Germinal center (tissue), 1 donor: Measurements from ENCODE around the gene KIF3C.
"Not testable (repeated sequence)": the region's sequence is repeated elsewhere in the genome, so short reads cannot be mapped to it uniquely, and the experiment has no call there.

Experiments used
- DNase-seq: peaks from one replicate; pipeline ENCODE4 v3.0.0; 2012; ENCODE audit warnings: mixed read lengths, low spot score

The KIF3C gene

DNA sequence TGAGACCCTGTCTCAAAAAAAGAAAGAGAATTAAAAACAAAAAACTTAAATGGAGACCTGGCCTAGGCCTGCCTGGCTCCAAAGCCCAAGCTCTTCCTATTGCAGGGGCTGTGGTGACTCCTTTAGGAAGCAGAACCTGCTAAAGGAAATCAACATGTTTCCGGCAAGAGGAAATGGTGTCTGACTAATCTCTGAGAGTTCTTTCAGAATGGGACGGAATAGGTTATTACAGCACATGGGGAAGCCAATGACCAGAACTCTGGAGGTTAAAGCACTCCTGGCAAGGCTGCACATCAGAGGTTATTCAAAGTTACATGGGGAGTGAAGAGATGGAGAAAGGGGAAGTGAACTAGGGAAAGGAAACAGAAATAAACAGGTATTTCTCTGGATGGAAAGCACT is 21.4 kb downstream of the KIF3C start:
- DNase-seq: no peak

DNA sequence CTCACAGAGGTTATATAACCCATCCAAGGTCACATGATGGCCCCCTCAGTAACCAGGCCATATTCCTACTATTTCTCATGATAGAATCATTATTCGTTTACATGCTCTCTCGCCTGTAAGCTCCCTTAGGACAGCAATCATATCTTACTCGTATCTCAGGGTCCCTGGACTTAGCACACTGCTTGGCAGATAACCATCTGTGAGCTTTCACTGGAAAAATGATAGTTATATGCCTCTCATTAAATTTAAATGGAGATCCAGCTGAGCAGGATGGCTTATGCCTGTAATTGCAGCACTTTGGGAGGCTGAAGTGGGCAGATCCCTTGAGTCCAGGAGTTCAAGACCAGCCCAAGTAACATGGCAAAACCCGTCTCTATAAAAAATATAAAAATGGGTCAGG is 21.9 kb downstream of the KIF3C start:
- no peak for DNase-seq

GRCh38 chr2:25958611-25959010 is 23.7 kb downstream of the KIF3C start:
- not testable (repeated sequence) for DNase-seq

DNA sequence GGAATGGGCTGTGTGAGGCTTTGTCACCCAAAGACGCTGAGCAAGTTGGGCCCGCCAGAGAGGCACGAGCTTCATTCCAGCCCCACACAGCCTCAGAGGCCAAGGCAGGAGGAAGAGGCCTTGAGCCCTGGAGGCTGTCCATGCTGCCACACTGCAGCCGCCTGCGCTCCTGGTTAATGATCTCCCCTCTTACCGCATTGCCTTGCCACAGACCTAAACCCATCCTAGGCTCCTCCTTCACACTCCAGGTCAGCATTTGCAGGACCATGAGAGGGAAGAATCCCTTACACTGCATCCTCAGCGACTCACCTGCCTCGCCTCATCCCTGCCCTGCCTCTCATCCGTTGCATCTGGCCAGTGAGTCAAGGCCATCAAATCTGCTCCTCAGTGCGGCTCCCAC is 24.6 kb downstream of the KIF3C start:
- DNase-seq: no peak

DNA sequence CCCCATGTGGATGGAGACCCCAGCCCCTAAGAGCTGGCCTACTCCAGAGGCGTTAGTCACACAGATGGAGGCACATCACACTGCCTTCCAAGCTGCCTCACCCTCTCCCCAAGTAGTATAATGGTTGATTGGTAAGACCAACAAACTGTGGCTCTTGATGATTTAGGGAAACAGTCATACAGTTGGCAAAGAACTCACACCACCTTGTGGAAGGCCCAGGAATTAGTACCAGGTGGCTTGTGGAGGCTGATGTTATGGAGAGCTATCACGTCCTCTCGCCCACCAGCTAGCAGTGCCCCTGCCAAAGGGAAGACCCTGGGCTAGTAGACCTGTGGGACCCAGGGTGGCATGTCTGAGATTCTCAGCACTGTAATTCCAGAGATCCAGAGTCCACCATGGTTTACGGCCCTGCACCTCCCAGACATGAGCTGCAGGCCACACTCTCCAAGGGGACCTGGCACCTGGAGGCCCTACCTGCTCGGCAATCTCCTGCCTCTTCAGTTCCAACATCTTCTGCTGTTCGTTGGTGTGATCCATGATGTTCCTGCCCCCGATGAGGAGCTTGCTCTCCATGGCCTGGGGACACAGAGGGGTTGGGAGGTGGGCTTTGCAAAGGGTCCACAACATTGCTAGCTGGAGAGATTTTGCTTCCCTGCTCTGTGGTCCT is 26.3 kb downstream of the KIF3C start:
- DNase-seq: no peak

DNA sequence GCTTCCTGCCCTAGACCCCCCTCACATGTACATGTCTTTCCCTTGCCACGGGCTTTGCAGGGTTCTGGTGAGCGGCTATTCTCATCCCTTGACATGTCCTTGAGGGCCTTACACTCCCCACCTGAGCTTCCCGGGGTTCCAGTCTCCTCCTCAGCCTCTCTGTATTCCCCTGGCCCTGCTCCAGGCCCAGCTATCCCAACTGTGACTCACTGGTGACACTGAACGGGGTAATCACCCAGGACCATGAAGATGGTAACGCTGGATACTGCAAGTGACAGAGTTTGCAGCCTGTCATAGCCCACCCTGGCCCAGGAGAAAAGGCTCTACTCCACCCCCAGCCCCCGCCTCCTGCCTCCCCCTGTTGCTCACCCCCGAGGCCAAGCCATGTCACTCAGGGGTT is 27.3 kb downstream of the KIF3C start:
- DNase-seq: no peak

DNA sequence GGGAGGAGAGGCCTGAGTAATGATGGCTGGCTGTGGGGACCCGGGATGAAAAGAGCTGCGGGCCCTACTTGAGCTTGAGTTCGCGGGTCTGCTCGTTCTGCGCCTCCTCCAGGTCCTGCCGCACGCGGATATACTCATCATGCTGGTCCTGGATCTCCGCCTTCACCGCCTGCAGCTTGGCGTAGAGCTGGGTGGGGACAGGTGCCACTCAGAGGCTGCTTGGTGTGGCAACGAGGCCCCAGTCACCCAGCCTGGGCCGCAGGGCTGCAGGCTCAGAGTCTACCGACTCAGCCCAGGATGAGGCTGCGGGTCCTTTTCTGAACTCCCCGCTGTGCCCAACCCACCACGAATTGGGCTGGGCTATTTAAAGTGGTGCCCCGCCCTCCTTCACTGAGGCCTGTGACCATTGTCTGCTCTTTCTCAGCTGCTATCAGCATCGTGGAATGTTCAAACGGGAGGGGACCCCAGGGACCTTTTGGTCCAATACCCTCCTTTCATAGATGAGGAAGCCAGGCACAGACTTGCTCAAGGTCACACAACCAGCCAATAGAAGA is 28.0 kb downstream of the KIF3C start:
- no peak for DNase-seq

GRCh38 chr2:25951071-25951547 is 31.2 kb downstream of the KIF3C start:
- DNase-seq: peak; percentile 75

- no peak for DNase-seq
Measured at GRCh38 chr2:25948437-25948836, 33.9 kb downstream of the KIF3C start.

GRCh38 chr2:25941042-25941441 is 41.3 kb downstream of the KIF3C start:
- DNase-seq: no peak

GRCh38 chr2:25939257-25939668 is 43.0 kb downstream of the KIF3C start:
- no peak for DNase-seq

DNA sequence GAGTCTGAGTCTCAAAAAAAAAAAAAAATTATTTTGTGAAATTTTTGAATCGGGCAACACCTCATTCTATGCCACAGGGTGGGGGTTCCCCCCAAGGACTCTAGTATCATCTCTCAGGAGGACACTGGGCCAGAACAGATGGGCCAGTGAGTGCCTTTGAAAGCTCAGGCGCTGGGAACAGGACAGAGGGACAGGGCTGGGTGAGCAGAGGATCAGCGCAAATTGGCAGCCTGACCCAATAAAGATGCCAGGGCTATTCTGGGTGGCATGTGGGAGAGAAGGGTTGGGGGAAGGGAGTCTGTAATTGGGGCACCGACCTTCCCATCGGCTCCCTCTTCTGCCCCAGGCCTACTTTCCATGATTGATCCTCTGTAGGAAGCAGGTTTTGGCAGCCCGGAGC is 44.0 kb downstream of the KIF3C start:
- DNase-seq: no peak

DNA sequence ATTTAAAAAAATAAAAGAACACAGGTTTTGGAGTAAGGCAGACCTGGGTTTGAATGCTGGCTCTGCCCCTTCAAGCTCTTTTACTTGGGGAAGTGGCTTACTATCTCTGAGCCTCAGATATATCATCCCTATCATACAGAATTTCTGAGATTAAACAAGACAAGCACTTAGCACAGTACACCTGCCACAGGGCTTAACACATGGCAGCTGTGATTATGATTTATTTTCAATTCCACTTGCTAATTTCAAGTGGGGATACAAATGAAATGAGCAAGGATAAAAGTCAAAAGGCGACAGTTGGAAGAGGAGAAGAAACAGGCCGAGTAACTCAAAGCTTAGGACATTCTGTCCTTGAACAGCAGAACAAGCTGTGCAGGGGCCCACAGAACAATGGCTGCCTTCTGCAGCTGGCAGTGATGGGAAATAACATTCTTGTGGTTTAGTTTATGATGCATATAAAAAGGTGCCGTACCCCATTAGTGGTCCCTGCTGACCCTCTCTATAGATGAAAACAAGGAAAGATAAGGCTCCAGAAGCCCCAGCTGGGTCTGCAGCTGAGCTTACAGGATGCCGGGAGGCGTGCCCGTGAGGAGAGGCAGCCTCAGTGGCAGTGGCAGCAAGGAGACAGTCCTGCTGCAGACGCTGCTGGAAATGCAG is 45.3 kb downstream of the KIF3C start:
- DNase-seq: no peak

GRCh38 chr2:25933622-25934021 is 48.7 kb downstream of the KIF3C start:
- DNase-seq: no peak

GRCh38 chr2:25929789-25930473 is 52.4 kb downstream of the KIF3C start:
- no peak for DNase-seq

GRCh38 chr2:25928668-25929067 is 53.6 kb downstream of the KIF3C start:
- DNase-seq: no peak

- DNase-seq: no peak
Measured at GRCh38 chr2:25926984-25927756, 55.1 kb downstream of the KIF3C start.

DNA sequence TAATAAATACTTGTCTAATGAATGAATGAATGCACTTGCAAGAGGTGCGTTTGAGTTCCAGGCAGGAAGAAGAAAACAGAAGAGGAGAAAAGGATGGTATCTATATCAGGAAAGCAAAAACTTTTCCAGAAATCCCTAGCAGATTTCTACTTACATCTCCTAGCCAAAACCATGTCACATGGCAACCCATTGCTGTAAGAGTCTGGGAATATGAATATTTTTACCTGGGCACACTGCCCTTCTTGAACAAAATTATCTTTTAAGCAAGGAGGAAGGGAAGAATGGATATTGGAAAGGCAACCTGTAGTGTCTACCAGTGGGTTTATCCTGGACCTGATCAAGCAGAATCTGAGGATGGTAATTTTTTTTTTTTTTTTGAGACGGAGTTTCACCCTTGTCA is 59.8 kb downstream of the KIF3C start:
- DNase-seq: no peak

DNA sequence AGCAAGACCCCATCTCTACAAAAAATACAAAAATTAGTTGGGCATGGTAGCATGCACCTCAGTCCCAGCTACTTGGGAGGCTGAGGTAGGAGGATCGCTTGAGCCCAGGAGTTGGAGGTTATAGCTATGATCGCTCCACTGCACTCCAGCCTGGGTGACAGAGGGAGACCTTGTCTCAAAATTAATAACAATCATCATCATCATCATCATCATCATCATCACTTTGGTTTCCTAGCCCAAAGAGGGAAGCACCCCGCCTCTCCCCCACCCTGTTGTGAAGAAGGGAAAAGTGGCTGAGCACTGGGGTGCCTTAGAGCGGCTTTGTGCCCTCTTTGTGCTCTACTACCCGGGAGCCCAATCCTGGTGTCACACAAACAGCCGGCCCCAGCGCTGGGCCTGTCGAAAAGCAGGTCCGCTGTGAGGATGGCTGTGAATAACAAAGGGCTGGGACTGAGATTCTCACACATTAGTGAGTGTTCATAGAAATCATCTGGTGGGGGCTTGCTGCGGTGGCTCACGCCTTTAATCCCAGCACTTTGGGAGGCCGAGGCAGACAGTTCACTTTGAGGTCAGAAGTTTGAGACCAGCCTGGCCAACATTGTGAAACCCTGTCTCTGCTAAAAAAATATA is 61.4 kb downstream of the KIF3C start:
- DNase-seq: no peak

GRCh38 chr2:25920336-25920735 is 62.0 kb downstream of the KIF3C start:
- no peak for DNase-seq

DNA sequence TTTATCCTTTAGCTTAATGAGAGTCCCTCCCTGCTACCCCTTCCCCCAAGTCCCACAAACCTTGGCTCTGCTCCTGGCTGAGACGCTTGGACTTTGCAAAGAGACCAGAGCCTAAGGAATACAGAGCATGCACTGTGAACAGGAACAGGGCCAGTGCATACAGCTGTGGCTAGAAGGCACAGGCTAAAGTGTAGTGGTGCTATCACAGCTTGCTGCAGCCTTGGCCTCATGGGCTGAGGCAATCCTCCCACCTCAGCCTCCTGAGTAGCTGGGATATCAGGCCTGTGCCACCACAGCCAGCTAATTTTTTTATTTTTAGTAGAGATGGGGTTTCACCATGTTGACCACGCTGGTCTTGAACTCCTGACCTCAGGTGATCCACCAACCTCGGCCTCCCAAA is 64.5 kb downstream of the KIF3C start:
- DNase-seq: no peak

- DNase-seq: not testable (repeated sequence)
Measured at GRCh38 chr2:25917411-25917810, 64.9 kb downstream of the KIF3C start.
